ENCODE data around the gene N4BP2L2. TPM values are rescaled to one million over a fixed set of nuclear protein-coding genes. Genes with fewer than 3 reads are reported as not detected.

The N4BP2L2 gene
- total RNA-seq, 8 experiments from 2014 or later = 52.2 to 245 (median 110) TPM

- WGBS, 10 experiments = 78 to 100% (median 100%) methylated on average over 1 to 2 of the region's 2 CpGs; no CpG with 5 or more reads in 3 of the 10 experiments
- H3K27ac ChIP-seq = no peak overlapping the region
- no peak for ATAC-seq (replicated peaks in 6 of 8)
- H3K4me1 ChIP-seq (replicated peaks in 1 of 2) = peaks cover 5 to 13% of the 10 kb centered on the region in 2 donors
- in situ Hi-C loops (cut with MboI; ENCODE audit: low pct_unique_long_range_greater_than_20kb in 2 of 9, low sequenced_read_pairs in 9 of 9, unreplicated experiment in 9 of 9) = no loop called here
- H3K4me3 ChIP-seq = no peak overlapping the region
Observed at GRCh38 chr13:32476021-32476731, 62.4 kb downstream of the N4BP2L2 start.

- ATAC-seq (replicated peaks in 6 of 8) = peak in 7 of 8 experiments; percentile 23 to 77 (median 61)
- Histone ChIP-seq H3K27ac (no peak overlapping the region), H3K4me3 (no peak overlapping the region), H3K4me1 (replicated peaks in 1 of 2) (peaks cover 5 to 13% of the 10 kb centered on the region in 2 donors)
- WGBS, 10 experiments = 43 to 100% (median 78%) methylated on average over 1 to 10 of the region's 10 CpGs
- in situ Hi-C loops (cut with MboI; ENCODE audit: low pct_unique_long_range_greater_than_20kb in 2 of 9, low sequenced_read_pairs in 9 of 9, unreplicated experiment in 9 of 9) = no loop called here
Observed at GRCh38 chr13:32474999-32475792, 63.4 kb downstream of the N4BP2L2 start.

- WGBS, 10 experiments = 60 to 90% (median 82%) methylated on average over 1 of the region's 1 CpG; no CpG with 5 or more reads in 2 of the 10 experiments
- H3K27ac ChIP-seq = no peak overlapping the region
- in situ Hi-C loops (cut with MboI; ENCODE audit: low pct_unique_long_range_greater_than_20kb in 2 of 9, low sequenced_read_pairs in 9 of 9, unreplicated experiment in 9 of 9) = no loop called here
- peaks cover 5 to 13% of the 10 kb centered on the region in 2 donors for H3K4me1 ChIP-seq (replicated peaks in 1 of 2)
- no peak for ATAC-seq (replicated peaks in 6 of 8)
- H3K4me3 ChIP-seq = no peak overlapping the region
Observed at GRCh38 chr13:32473650-32474049, 64.9 kb downstream of the N4BP2L2 start.

- WGBS, 10 experiments = 52 to 100% (median 75%) methylated on average over 2 to 3 of the region's 3 CpGs
- H3K27ac ChIP-seq = no peak overlapping the region
- ATAC-seq (replicated peaks in 6 of 8) = no peak
Observed at GRCh38 chr13:32472194-32472621, 66.4 kb downstream of the N4BP2L2 start.

GRCh38 chr13:32471187-32471922 is 67.2 kb downstream of the N4BP2L2 start:
- Histone ChIP-seq H3K4me1 (replicated peaks in 1 of 2) (peaks cover 5 to 13% of the 10 kb centered on the region in 2 donors), H3K4me3 (no peak overlapping the region), H3K27ac (peak overlapping the region in 1 of 2 donors; percentile 48)
- WGBS, 10 experiments = 33 to 82% (median 62%) methylated on average over 1 to 11 of the region's 12 CpGs; no CpG with 5 or more reads in 2 of the 10 experiments
- in situ Hi-C loops (cut with MboI; ENCODE audit: low pct_unique_long_range_greater_than_20kb in 2 of 9, low sequenced_read_pairs in 9 of 9, unreplicated experiment in 9 of 9) = no loop called here
- peak in 7 of 8 experiments; percentile 64 to 92 (median 79) for ATAC-seq (replicated peaks in 6 of 8)

More at GRCh38 chr13:32472194-32472621, 66.4 kb downstream of the N4BP2L2 start:
- Histone ChIP-seq H3K4me1 (replicated peaks in 1 of 2) (peaks cover 5 to 13% of the 10 kb centered on the region in 2 donors), H3K4me3 (no peak overlapping the region)
- in situ Hi-C loops (cut with MboI; ENCODE audit: low pct_unique_long_range_greater_than_20kb in 2 of 9, low sequenced_read_pairs in 9 of 9, unreplicated experiment in 9 of 9) = no loop called here

GRCh38 chr13:32468502-32469142 is 70.0 kb downstream of the N4BP2L2 start:
- Histone ChIP-seq H3K4me1 (replicated peaks in 1 of 2) (peaks cover 0 to 5% of the 10 kb centered on the region in 2 donors), H3K27ac (no peak overlapping the region), H3K4me3 (no peak overlapping the region)
- WGBS, 10 experiments = 52 to 100% (median 81%) methylated on average over 1 to 6 of the region's 6 CpGs; no CpG with 5 or more reads in 1 of the 10 experiments
- peak in 1 of 8 experiments; percentile 22 for ATAC-seq (replicated peaks in 6 of 8)
- in situ Hi-C loops (cut with MboI; ENCODE audit: low pct_unique_long_range_greater_than_20kb in 2 of 9, low sequenced_read_pairs in 9 of 9, unreplicated experiment in 9 of 9) = no loop called here

- 86 to 100% (median 97%) methylated on average over 1 to 2 of the region's 2 CpGs for WGBS, 10 experiments
- no peaks in the 10 kb centered on the region for H3K4me1 ChIP-seq (replicated peaks in 1 of 2)
- no peak for ATAC-seq (replicated peaks in 6 of 8)
- no peak overlapping the region for H3K27ac ChIP-seq
- in situ Hi-C loops (cut with MboI; ENCODE audit: low pct_unique_long_range_greater_than_20kb in 2 of 9, low sequenced_read_pairs in 9 of 9, unreplicated experiment in 9 of 9) = no loop called here
- no peak overlapping the region for H3K4me3 ChIP-seq
Observed at GRCh38 chr13:32456591-32456990, 82.0 kb downstream of the N4BP2L2 start.

GRCh38 chr13:32455594-32455903 is 83.0 kb downstream of the N4BP2L2 start:
- ATAC-seq (replicated peaks in 6 of 8) = no peak
- no CpG with 5 or more reads among the region's 2 CpGs for WGBS, 10 experiments

GRCh38 chr13:32454886-32455593 is 83.6 kb downstream of the N4BP2L2 start:
- H3K4me1 ChIP-seq (replicated peaks in 1 of 2) = no peaks in the 10 kb centered on the region
- 20 to 100% (median 81%) methylated on average over 1 to 3 of the region's 8 CpGs; no CpG with 5 or more reads in 4 of the 10 experiments for WGBS, 10 experiments
- no peak for ATAC-seq (replicated peaks in 6 of 8)
- no peak overlapping the region for H3K27ac ChIP-seq
- H3K4me3 ChIP-seq = no peak overlapping the region
- in situ Hi-C loops (cut with MboI; ENCODE audit: low pct_unique_long_range_greater_than_20kb in 2 of 9, low sequenced_read_pairs in 9 of 9, unreplicated experiment in 9 of 9) = no loop called here

More at GRCh38 chr13:32455594-32455903, 83.0 kb downstream of the N4BP2L2 start:
- no peaks in the 10 kb centered on the region for H3K4me1 ChIP-seq (replicated peaks in 1 of 2)
- in situ Hi-C loops (cut with MboI; ENCODE audit: low pct_unique_long_range_greater_than_20kb in 2 of 9, low sequenced_read_pairs in 9 of 9, unreplicated experiment in 9 of 9) = no loop called here
- H3K27ac ChIP-seq = no peak overlapping the region
- no peak overlapping the region for H3K4me3 ChIP-seq

- WGBS, 10 experiments = 14 to 100% (median 67%) methylated on average over 1 of the region's 1 CpG; no CpG with 5 or more reads in 3 of the 10 experiments
- no peak overlapping the region for H3K4me3 ChIP-seq
- no peak for ATAC-seq (replicated peaks in 6 of 8)
- in situ Hi-C loops (cut with MboI; ENCODE audit: low pct_unique_long_range_greater_than_20kb in 2 of 9, low sequenced_read_pairs in 9 of 9, unreplicated experiment in 9 of 9) = no loop called here
- no peak overlapping the region for H3K27ac ChIP-seq
- H3K4me1 ChIP-seq (replicated peaks in 1 of 2) = no peaks in the 10 kb centered on the region
Observed at GRCh38 chr13:32453981-32454380, 84.6 kb downstream of the N4BP2L2 start.

- H3K4me1 ChIP-seq (replicated peaks in 1 of 2) = no peaks in the 10 kb centered on the region
- peak in 5 of 8 experiments; percentile 22 to 73 (median 55) for ATAC-seq (replicated peaks in 6 of 8)
- in situ Hi-C loops (cut with MboI; ENCODE audit: low pct_unique_long_range_greater_than_20kb in 2 of 9, low sequenced_read_pairs in 9 of 9, unreplicated experiment in 9 of 9) = no loop called here
- 29 to 100% (median 95%) methylated on average over 1 of the region's 1 CpG; no CpG with 5 or more reads in 4 of the 10 experiments for WGBS, 10 experiments
- H3K4me3 ChIP-seq = no peak overlapping the region
- H3K27ac ChIP-seq = no peak overlapping the region
Observed at GRCh38 chr13:32448972-32449371, 89.6 kb downstream of the N4BP2L2 start.

Measured in motor neuron (in vitro differentiated cells).